ENCODE measurements around the gene ZBTB7C. TPM values are rescaled to one million over a fixed set of nuclear protein-coding genes. Genes with fewer than 3 reads are reported as not detected.

Gene ZBTB7C
- total RNA-seq, 1 experiment from 2014 or later, result not detected

- no TSS peak for BruUV-seq (replicated peaks)
- Mint-ChIP-seq H3K27me3 (ENCODE audit: unreplicated experiment) (peaks cover 10% of the 10 kb centered on the region), H3K9me3 (ENCODE audit: low read depth, unreplicated experiment) (no peaks in the 10 kb centered on the region), H3K4me1 (ENCODE audit: low read depth, unreplicated experiment) (peaks cover 12% of the 10 kb centered on the region), H3K4me3 (ENCODE audit: low read depth, unreplicated experiment) (no peak overlapping the region), H3K27ac (ENCODE audit: unreplicated experiment) (no peak overlapping the region), H3K36me3 (ENCODE audit: insufficient read depth, unreplicated experiment) (no peaks in the 10 kb centered on the region)
- intact Hi-C loops (cut with micrococcal nuclease; ENCODE audit: unreplicated experiment), result no loop called here
- no peak for DNase-seq
- CTCF ChIA-PET, result interaction anchor here (0.6 kb wide), 1 partner anchor 117 kb away, joined by 5 read pairs; no protein-coding TSS in a partner anchor
- TF ChIP-seq CTCF (IDR thresholded peaks at IDR 0.05; ENCODE audit: unreplicated experiment), result no peak
Observed at GRCh38 chr18:47983946-47984345, 425.2 kb downstream of the ZBTB7C start.

- Mint-ChIP-seq H3K36me3 (ENCODE audit: insufficient read depth, unreplicated experiment) (no peaks in the 10 kb centered on the region), H3K27ac (ENCODE audit: unreplicated experiment) (no peak overlapping the region), H3K4me1 (ENCODE audit: low read depth, unreplicated experiment) (peaks cover 12% of the 10 kb centered on the region), H3K9me3 (ENCODE audit: low read depth, unreplicated experiment) (no peaks in the 10 kb centered on the region), H3K4me3 (ENCODE audit: low read depth, unreplicated experiment) (no peak overlapping the region), H3K27me3 (ENCODE audit: unreplicated experiment) (peaks cover 7% of the 10 kb centered on the region)
- intact Hi-C loops (cut with micrococcal nuclease; ENCODE audit: unreplicated experiment), result no loop called here
- no TSS peak for BruUV-seq (replicated peaks)
- no peak for TF ChIP-seq CTCF (IDR thresholded peaks at IDR 0.05; ENCODE audit: unreplicated experiment)
- CTCF ChIA-PET, result interaction anchor here (0.6 kb wide), 1 partner anchor 27 kb away, joined by 4 read pairs; no protein-coding TSS in a partner anchor
- no peak for DNase-seq
Observed at GRCh38 chr18:47983055-47983454, 426.1 kb downstream of the ZBTB7C start.

- Mint-ChIP-seq H3K36me3 (ENCODE audit: insufficient read depth, unreplicated experiment) (no peaks in the 10 kb centered on the region), H3K4me3 (ENCODE audit: low read depth, unreplicated experiment) (no peak overlapping the region), H3K27ac (ENCODE audit: unreplicated experiment) (no peak overlapping the region), H3K27me3 (ENCODE audit: unreplicated experiment) (peaks cover 7% of the 10 kb centered on the region), H3K9me3 (ENCODE audit: low read depth, unreplicated experiment) (no peaks in the 10 kb centered on the region), H3K4me1 (ENCODE audit: low read depth, unreplicated experiment) (peaks cover 12% of the 10 kb centered on the region)
- CTCF ChIA-PET, result no interaction called here
- intact Hi-C loops (cut with micrococcal nuclease; ENCODE audit: unreplicated experiment), result no loop called here
- BruUV-seq (replicated peaks), result no TSS peak
- TF ChIP-seq CTCF (IDR thresholded peaks at IDR 0.05; ENCODE audit: unreplicated experiment), result no peak
- no peak for DNase-seq
Observed at GRCh38 chr18:47981830-47982229, 427.4 kb downstream of the ZBTB7C start.

GRCh38 chr18:47981320-47981719 lies 427.9 kb downstream of the ZBTB7C start:
- H3K36me3 Mint-ChIP-seq (ENCODE audit: insufficient read depth, unreplicated experiment), result no peaks in the 10 kb centered on the region
- no peaks in the 10 kb centered on the region for H3K9me3 Mint-ChIP-seq (ENCODE audit: low read depth, unreplicated experiment)
- H3K27me3 Mint-ChIP-seq (ENCODE audit: unreplicated experiment), result peaks cover 7% of the 10 kb centered on the region
- intact Hi-C loops (cut with micrococcal nuclease; ENCODE audit: unreplicated experiment), result no loop called here
- no peak for TF ChIP-seq CTCF (IDR thresholded peaks at IDR 0.05; ENCODE audit: unreplicated experiment)
- no peak for DNase-seq
- BruUV-seq (replicated peaks), result no TSS peak
- H3K27ac Mint-ChIP-seq (ENCODE audit: unreplicated experiment), result no peak overlapping the region
- CTCF ChIA-PET, result no interaction called here
- H3K4me3 Mint-ChIP-seq (ENCODE audit: low read depth, unreplicated experiment), result no peak overlapping the region
- H3K4me1 Mint-ChIP-seq (ENCODE audit: low read depth, unreplicated experiment), result peaks cover 12% of the 10 kb centered on the region

Data from Calu3 (cell line).